ENCODE results near the gene ROMO1. TPM values are rescaled to one million over a fixed set of nuclear protein-coding genes. Genes with fewer than 3 reads are reported as not detected.

ROMO1 gene
- total and polyA plus RNA-seq, 10 of the 15 experiments (the other 5 are each of a cell fraction or from before 2014, with no cell fraction given): 23.2 to 631 (median 352) TPM

DNA sequence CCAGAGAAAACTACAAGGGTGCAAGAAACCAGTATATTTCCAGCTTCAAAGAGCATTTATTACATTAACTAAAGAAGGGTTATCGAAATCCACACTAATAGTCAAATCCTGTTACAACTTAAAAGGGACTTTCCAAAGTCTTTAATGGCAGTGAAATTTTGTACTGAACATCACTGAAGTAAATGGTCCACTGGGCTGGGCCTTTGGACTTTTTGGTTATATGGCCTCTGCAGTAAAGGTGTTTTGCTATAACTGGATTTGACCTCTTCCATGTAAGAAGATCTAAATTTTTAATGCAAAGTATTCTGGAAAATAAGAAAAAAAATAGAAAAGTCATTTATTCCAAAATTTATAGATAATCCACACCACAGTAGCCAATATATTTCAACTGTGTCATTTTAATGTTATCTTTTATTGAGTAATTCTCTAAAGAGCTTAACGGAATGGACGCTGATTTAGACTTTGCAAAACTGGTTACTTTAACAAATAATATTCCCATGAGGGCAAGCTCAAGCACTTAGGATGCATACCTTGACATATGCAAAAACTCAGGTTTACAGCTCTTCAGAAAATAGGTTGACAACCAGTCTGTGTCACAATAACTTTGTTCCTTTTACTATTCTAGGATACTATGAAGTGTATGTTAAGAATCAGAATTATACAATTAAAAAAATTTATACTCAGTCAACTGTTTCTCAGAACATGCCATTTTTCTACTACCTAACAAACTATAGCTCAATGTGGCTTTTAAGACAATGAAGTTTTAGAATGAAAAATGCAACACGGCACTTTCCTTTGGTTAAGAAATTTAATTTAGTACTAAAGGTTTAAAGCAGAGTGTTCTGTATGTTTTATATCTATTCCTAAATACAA is 35.8 kb downstream of the ROMO1 start:
- H3K4me1 ChIP-seq (ENCODE audit: control insufficient read depth, insufficient read depth, low read length): peaks cover 2% of the 10 kb centered on the region; the same call in 1 of the 2 replicates
- ChIA-PET POLR2A (interaction anchor here (0.6 to 2.0 kb wide), 2 partner anchors 9 to 41 kb away, joined by 6 to 15 read pairs; no protein-coding TSS in a partner anchor), SMC1A (ENCODE audit: uncharacterized antibody, unreplicated experiment) (interaction anchor here (0.6 to 2.3 kb wide), 12 partner anchors 8 to 220 kb away, joined by 3 to 7 read pairs (median 3); partner anchors contain the start of gene SCAND1), RAD21 (ENCODE audit: unreplicated experiment) (interaction anchor here (1.4 kb wide), 1 partner anchor 37 kb away, joined by 4 read pairs; the partner anchor contains the start of gene PHF20), CTCF (interaction anchor here (0.6 to 1.6 kb wide), 8 partner anchors 17 to 166 kb away, joined by 3 to 4 read pairs (median 3); partner anchors contain the start of genes NFS1 and ROMO1)
- BruUV-seq (replicated peaks): no TSS peak
- FAIRE-seq: no peak
- peaks cover 96% of the 10 kb centered on the region for H3K79me2 ChIP-seq (ENCODE audit: control insufficient read depth, insufficient read depth, low read length)
- no peak for DNase-seq (ENCODE audit: low read depth, low spot score)
- peaks cover 13% of the 10 kb centered on the region for H4K20me1 ChIP-seq (ENCODE audit: control insufficient read depth, insufficient read depth)
- 0 out of 2 replicates have a peak overlapping the region, but pooled peaks have one; percentile 20 for H3K4me3 ChIP-seq
- H3K9ac ChIP-seq (ENCODE audit: control insufficient read depth, insufficient read depth, low read length): no peak overlapping the region
- H3K27ac ChIP-seq (ENCODE audit: control insufficient read depth, insufficient read depth): no peak overlapping the region
- peaks cover 11 to 46% of the 10 kb centered on the region in 2 experiments for H3K36me3 ChIP-seq (ENCODE audit: control insufficient read depth in 2 of 2, insufficient read depth in 2 of 2, low read length in 1 of 2)
- peak; percentile 5; the same call in 1 of the 3 replicates for ATAC-seq
- intact Hi-C loops (cut with micrococcal nuclease; ENCODE audit: unreplicated experiment): loop anchor here (10.0 kb wide), 1 partner anchor 150 kb away; no protein-coding TSS in a partner anchor
- no peak overlapping the region for H2AFZ ChIP-seq (ENCODE audit: control insufficient read depth, low read depth, low read length)
- TF ChIP-seq TAF1 (IDR thresholded peaks at IDR 0.05; ENCODE audit: borderline replicate concordance, low read depth, low read length) (no peak), SPI1 (IDR thresholded peaks at IDR 0.05; ENCODE audit: borderline replicate concordance, insufficient read depth, low read depth, low read length) (no peak), ZNF274 (IDR thresholded peaks at IDR 0.05; ENCODE audit: insufficient read depth, insufficient read length) (no peak), SIX5 (IDR thresholded peaks at IDR 0.05; ENCODE audit: low read depth, low read length, severe bottlenecking) (no peak), PML (IDR thresholded peaks at IDR 0.05; ENCODE audit: low read length) (0 out of 2 replicates have a peak, but pooled peaks have one; percentile 5), BCL3 (IDR thresholded peaks at IDR 0.05; ENCODE audit: borderline replicate concordance, insufficient read depth, low read depth, low read length, poor library complexity, severe bottlenecking) (no peak)
- TF ChIP-seq, protein P1, sequence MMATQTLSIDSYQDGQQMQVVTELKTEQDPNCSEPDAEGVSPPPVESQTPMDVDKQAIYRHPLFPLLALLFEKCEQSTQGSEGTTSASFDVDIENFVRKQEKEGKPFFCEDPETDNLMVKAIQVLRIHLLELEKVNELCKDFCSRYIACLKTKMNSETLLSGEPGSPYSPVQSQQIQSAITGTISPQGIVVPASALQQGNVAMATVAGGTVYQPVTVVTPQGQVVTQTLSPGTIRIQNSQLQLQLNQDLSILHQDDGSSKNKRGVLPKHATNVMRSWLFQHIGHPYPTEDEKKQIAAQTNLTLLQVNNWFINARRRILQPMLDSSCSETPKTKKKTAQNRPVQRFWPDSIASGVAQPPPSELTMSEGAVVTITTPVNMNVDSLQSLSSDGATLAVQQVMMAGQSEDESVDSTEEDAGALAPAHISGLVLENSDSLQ (IDR thresholded peaks at IDR 0.05): no peak
- no peaks in the 10 kb centered on the region for H3K9me3 ChIP-seq (replicated peaks; ENCODE audit: control insufficient read depth, insufficient read depth, low read length)
- H3K27me3 ChIP-seq (replicated peaks in 1 of 2; ENCODE audit: control insufficient read depth in 2 of 2, insufficient read depth in 2 of 2, low read length in 1 of 2): no peaks in the 10 kb centered on the region
- in situ Hi-C loops (cut with MboI): no loop called here
- WGBS (ENCODE audit: insufficient coverage, insufficient replicate concordance, low lambda C conversion rate, missing lambda C conversion rate): 31% methylated on average over 4 of the region's 4 CpGs
- peak overlapping the region; percentile 15 for H3K4me2 ChIP-seq (ENCODE audit: control insufficient read depth, insufficient read depth)

All from GM12878 (cell line).